Measurements from ENCODE around the gene TMOD1.
A peak's percentile ranks its signal among the peaks of the same experiment; 100 is the strongest.
"Not testable (repeated sequence)": the region's sequence is repeated elsewhere in the genome, so short reads cannot be mapped to it uniquely, and the experiment has no call there.

The TMOD1 gene

DNA sequence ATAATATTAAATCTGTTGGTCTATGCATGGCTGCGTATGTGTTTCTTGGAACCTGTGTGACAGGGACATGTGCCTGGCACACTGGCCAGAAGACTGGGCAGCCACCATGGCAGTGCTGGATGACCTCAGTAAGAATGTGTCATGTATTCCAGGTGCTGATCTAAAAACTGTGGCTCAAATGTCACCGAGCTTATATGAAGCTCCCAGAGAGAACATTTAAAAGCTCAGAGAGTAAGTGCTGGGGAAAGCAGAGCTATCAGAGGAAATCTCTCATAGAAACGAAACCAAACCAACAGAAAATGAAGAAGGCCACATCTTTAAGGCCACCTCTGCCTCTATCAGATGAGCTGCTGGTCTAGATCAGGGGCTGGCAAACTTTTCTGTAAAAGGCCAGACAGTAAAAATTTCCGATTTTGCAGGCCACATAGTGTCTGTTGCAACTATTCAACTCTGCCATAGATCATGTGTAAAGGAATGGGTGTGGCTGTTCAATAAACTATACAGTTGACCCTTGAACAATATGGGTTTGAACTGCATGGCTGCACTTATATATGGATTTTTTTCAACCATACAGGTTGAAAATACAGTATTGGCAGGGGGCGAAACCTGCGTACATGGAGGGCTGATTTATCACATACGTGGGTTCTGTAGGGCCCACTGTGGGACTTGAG is 99.9 kb downstream of the TMOD1 start:
- Histone ChIP-seq H3K9ac (ENCODE audit: low read depth in 1 of 2, low read length in 2 of 2) (no peak overlapping the region), H3K4me3 (ENCODE audit: low read depth in 1 of 2, low read length in 2 of 2) (no peak overlapping the region), H3K36me3 (ENCODE audit: control insufficient read depth in 1 of 2, insufficient read depth in 2 of 2, low read length in 2 of 2) (peaks cover 36 to 61% of the 10 kb centered on the region in 2 donors), H3K27ac (ENCODE audit: low read depth, low read length) (no peak overlapping the region), H3K9me3 (ENCODE audit: control insufficient read depth in 1 of 2, low read length in 2 of 2) (no peaks in the 10 kb centered on the region), H3K4me1 (ENCODE audit: control insufficient read depth in 1 of 2, insufficient read depth in 2 of 2, low read length in 2 of 2) (peaks cover 4 to 14% of the 10 kb centered on the region in 2 donors), H3K27me3 (ENCODE audit: control insufficient read depth in 1 of 2, insufficient read depth in 2 of 2, low read length in 2 of 2) (no peaks in the 10 kb centered on the region)

DNA sequence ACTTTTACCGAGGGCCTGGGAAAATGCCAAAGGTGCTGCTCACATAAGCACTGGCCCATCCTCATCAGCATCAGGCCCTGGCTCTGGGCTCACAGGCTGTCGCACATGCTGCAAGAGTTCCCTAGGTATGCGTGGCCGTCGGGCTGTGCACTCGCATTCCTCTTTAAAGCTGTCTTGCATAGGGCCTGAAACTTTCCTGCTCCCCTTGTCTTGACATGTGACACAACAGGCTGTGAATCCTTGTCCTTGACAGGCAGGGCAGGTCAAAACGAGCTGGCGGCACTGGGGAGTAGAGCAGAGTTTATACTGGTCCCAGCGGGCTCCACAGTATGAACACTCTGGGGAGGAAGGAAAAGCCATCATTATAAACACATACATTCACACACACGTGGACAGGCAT is 101.0 kb downstream of the TMOD1 start:
- no peak overlapping the region for H3K9ac ChIP-seq (ENCODE audit: low read depth in 1 of 2, low read length in 2 of 2)
- H3K27ac ChIP-seq (ENCODE audit: low read depth, low read length), result no peak overlapping the region
- H3K4me1 ChIP-seq (ENCODE audit: control insufficient read depth in 1 of 2, insufficient read depth in 2 of 2, low read length in 2 of 2), result peaks cover 4 to 14% of the 10 kb centered on the region in 2 donors
- no peaks in the 10 kb centered on the region for H3K27me3 ChIP-seq (ENCODE audit: control insufficient read depth in 1 of 2, insufficient read depth in 2 of 2, low read length in 2 of 2)
- H3K4me3 ChIP-seq (ENCODE audit: low read depth in 1 of 2, low read length in 2 of 2), result no peak overlapping the region
- H3K36me3 ChIP-seq (ENCODE audit: control insufficient read depth in 1 of 2, insufficient read depth in 2 of 2, low read length in 2 of 2), result peaks cover 36 to 61% of the 10 kb centered on the region in 2 donors
- no peaks in the 10 kb centered on the region for H3K9me3 ChIP-seq (ENCODE audit: control insufficient read depth in 1 of 2, low read length in 2 of 2)

DNA sequence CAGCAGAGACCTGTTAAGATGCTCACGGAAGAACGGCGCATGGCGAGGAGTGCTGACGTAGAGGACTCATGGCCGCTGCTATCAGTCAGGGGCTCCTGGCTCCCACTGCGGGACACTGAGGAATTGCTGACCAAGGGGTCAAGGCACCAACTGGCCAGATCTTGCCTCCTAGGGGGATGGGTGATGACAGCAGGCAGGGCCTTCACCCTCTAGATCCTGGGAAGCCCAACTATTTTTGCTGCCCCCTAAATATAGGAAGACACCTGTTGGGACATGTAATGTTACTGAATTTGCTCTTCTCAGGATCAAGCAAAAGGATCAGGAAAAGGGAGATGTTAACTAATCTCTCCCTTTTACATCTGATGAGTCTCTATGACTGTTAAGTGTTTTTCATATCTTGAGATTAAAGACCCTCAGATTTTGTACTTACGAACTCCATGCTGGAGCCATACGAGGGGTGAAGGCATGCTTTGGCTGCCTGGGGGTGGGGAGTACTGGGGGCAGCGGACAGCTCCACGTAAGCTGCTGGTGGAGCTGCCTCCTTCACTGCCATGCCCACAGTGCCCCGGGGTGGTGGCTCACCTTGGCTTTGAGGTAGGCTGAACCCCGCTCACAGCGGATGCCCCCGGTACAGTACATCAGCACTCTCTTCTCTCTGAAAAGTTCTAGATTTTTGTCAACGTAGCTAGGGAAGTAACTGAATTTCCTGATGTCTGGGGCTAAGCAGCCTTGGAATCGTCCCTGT is 103.6 kb downstream of the TMOD1 start:
- Histone ChIP-seq H3K9ac (ENCODE audit: low read depth in 1 of 2, low read length in 2 of 2) (no peak overlapping the region), H3K9me3 (ENCODE audit: control insufficient read depth in 1 of 2, low read length in 2 of 2) (no peaks in the 10 kb centered on the region), H3K27me3 (ENCODE audit: control insufficient read depth in 1 of 2, insufficient read depth in 2 of 2, low read length in 2 of 2) (no peaks in the 10 kb centered on the region), H3K36me3 (ENCODE audit: control insufficient read depth in 1 of 2, insufficient read depth in 2 of 2, low read length in 2 of 2) (peaks cover 36 to 69% of the 10 kb centered on the region in 2 donors), H3K4me1 (ENCODE audit: control insufficient read depth in 1 of 2, insufficient read depth in 2 of 2, low read length in 2 of 2) (peaks cover 0 to 10% of the 10 kb centered on the region in 2 donors), H3K27ac (ENCODE audit: low read depth, low read length) (no peak overlapping the region), H3K4me3 (ENCODE audit: low read depth in 1 of 2, low read length in 2 of 2) (no peak overlapping the region)

DNA sequence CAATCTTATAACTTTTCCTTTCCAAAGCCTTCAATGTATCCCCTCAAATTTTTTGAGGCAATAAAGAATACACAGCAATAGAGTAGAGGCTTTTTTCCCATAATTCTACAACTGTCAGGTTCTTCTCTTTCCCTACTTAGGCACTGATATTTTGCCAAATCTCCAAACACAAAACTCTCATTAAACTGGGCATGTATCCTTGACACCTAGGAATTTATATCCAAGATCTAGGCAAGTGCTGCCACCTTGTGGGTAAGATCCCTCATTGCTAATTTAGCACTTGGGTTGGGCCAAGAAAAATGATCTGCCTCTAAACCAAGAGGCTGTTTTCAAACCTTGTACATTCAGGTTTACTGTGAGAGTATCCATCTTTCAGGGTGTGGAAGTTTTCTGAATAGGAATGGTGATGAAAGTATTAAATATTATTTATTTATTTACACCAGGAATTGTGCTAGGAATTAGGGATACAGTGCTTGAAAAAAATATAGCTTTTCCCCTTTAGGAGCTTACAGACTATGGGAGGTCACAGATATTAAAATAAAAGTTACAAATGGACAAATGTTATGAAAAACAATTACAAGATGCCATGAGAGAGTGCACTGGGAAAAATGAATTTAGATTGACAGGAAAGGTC is 114.1 kb downstream of the TMOD1 start:
- Histone ChIP-seq H3K27me3 (ENCODE audit: control insufficient read depth in 1 of 2, insufficient read depth in 2 of 2, low read length in 2 of 2) (no peaks in the 10 kb centered on the region), H3K36me3 (ENCODE audit: control insufficient read depth in 1 of 2, insufficient read depth in 2 of 2, low read length in 2 of 2) (peaks cover 9 to 29% of the 10 kb centered on the region in 2 donors), H3K4me3 (ENCODE audit: low read depth in 1 of 2, low read length in 2 of 2) (no peak overlapping the region), H3K4me1 (ENCODE audit: control insufficient read depth in 1 of 2, insufficient read depth in 2 of 2, low read length in 2 of 2) (no peaks in the 10 kb centered on the region), H3K9me3 (ENCODE audit: control insufficient read depth in 1 of 2, low read length in 2 of 2) (no peaks in the 10 kb centered on the region), H3K9ac (ENCODE audit: low read depth in 1 of 2, low read length in 2 of 2) (no peak overlapping the region), H3K27ac (ENCODE audit: low read depth, low read length) (no peak overlapping the region)

DNA sequence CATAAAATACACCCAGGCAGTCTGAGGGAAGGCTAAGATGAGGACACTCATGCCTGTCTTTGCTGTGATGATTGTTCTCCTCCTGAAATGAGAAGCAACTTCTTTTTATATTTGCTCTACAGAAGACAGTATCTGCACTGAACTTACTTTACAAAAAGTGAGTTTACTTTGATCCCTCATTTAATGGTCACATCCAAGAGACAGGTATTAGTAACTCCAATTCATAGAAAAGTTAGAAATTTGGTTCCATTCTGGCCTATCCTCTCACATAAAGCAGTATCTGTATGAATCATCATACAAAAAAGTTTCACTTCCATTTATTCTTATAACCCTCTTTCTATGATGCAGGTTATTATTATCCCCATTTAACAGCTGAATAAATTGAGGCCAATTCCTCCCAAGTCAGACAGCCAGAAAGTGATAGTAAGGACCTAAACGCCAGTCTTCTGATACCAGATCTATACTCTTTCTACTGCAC is 116.5 kb downstream of the TMOD1 start:
- H3K27ac ChIP-seq (ENCODE audit: low read depth, low read length), result no peak overlapping the region
- peaks cover 5 to 17% of the 10 kb centered on the region in 2 donors for H3K36me3 ChIP-seq (ENCODE audit: control insufficient read depth in 1 of 2, insufficient read depth in 2 of 2, low read length in 2 of 2)
- no peak overlapping the region for H3K9ac ChIP-seq (ENCODE audit: low read depth in 1 of 2, low read length in 2 of 2)

DNA sequence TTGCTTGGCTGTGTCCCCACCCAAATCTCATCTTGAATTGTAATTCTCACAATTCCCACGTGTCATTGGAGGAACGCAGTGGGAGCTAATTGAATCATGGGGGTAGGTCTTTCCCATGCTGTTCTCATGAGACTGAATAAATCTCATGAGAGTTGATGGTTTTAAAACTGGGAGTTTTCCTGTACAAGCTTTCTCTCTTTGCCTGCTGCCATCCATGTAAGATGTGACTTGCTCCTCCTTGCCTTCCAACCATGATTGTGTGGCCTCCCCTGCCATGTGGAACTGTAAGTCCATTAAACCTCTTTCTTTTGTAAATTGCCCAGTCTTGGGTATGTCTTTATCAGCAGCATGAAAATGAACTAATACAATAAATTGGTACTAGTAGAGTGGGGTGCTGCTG is 118.6 kb downstream of the TMOD1 start:
- H3K9me3 ChIP-seq (ENCODE audit: control insufficient read depth in 1 of 2, low read length in 2 of 2); H3K27me3 ChIP-seq (ENCODE audit: control insufficient read depth in 1 of 2, insufficient read depth in 2 of 2, low read length in 2 of 2); H3K9ac ChIP-seq (ENCODE audit: low read depth in 1 of 2, low read length in 2 of 2); H3K4me1 ChIP-seq (ENCODE audit: control insufficient read depth in 1 of 2, insufficient read depth in 2 of 2, low read length in 2 of 2); H3K27ac ChIP-seq (ENCODE audit: low read depth, low read length); H3K4me3 ChIP-seq (ENCODE audit: low read depth in 1 of 2, low read length in 2 of 2): not testable (repeated sequence)
- H3K36me3 ChIP-seq (ENCODE audit: control insufficient read depth in 1 of 2, insufficient read depth in 2 of 2, low read length in 2 of 2), result peaks cover 5 to 21% of the 10 kb centered on the region in 2 donors

More for the DNA sequence above, 116.5 kb downstream of the TMOD1 start:
- Histone ChIP-seq H3K9me3 (ENCODE audit: control insufficient read depth in 1 of 2, low read length in 2 of 2) (no peaks in the 10 kb centered on the region), H3K4me1 (ENCODE audit: control insufficient read depth in 1 of 2, insufficient read depth in 2 of 2, low read length in 2 of 2) (no peaks in the 10 kb centered on the region), H3K4me3 (ENCODE audit: low read depth in 1 of 2, low read length in 2 of 2) (no peak overlapping the region), H3K27me3 (ENCODE audit: control insufficient read depth in 1 of 2, insufficient read depth in 2 of 2, low read length in 2 of 2) (no peaks in the 10 kb centered on the region)

DNA sequence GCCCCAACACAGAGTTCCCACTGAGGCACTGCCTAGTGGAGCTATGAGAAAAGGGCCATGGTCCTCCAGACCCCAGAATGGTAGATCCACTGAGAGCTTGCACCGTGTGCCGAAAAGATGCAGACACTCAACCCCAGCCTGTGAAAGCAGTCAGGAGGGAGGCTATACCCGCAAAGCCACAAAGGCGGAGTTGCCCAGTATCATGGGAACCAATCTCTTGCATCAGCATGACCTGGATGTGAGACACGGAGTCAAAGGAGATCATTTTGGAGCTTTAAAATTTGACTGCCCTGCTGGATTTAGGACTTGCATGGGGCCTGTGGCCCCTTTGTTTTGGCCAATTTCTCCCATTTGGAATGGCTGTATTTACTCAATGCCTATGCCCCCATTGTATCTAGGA is 121.0 kb downstream of the TMOD1 start:
- H3K27ac ChIP-seq (ENCODE audit: low read depth, low read length); H3K9me3 ChIP-seq (ENCODE audit: control insufficient read depth in 1 of 2, low read length in 2 of 2); H3K4me1 ChIP-seq (ENCODE audit: control insufficient read depth in 1 of 2, insufficient read depth in 2 of 2, low read length in 2 of 2); H3K27me3 ChIP-seq (ENCODE audit: control insufficient read depth in 1 of 2, insufficient read depth in 2 of 2, low read length in 2 of 2); H3K9ac ChIP-seq (ENCODE audit: low read depth in 1 of 2, low read length in 2 of 2); H3K4me3 ChIP-seq (ENCODE audit: low read depth in 1 of 2, low read length in 2 of 2): not testable (repeated sequence)
- H3K36me3 ChIP-seq (ENCODE audit: control insufficient read depth in 1 of 2, insufficient read depth in 2 of 2, low read length in 2 of 2), result peaks cover 10 to 31% of the 10 kb centered on the region in 2 donors

DNA sequence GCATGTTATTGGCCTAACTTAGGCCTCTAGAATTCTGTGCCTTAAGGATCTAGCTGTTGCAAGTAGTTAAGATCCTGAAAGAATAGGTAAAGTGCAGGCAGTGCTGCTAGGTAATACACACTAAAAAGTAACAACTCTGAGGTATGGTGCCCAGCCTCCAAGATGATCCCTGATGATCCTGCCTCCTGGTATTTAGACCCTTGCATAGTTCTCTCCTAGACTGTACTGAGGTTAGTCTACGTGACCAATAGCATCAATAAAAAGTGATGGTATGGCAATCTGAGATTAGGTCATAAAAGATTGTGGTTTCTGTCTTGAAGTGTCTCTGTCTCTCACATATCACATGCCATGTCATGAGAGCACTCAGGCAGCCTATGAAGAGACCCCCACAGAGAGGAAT is 122.5 kb downstream of the TMOD1 start:
- Histone ChIP-seq H3K27me3 (ENCODE audit: control insufficient read depth in 1 of 2, insufficient read depth in 2 of 2, low read length in 2 of 2) (no peaks in the 10 kb centered on the region), H3K27ac (ENCODE audit: low read depth, low read length) (no peak overlapping the region), H3K36me3 (ENCODE audit: control insufficient read depth in 1 of 2, insufficient read depth in 2 of 2, low read length in 2 of 2) (peaks cover 5 to 27% of the 10 kb centered on the region in 2 donors), H3K4me1 (ENCODE audit: control insufficient read depth in 1 of 2, insufficient read depth in 2 of 2, low read length in 2 of 2) (peaks cover 0 to 7% of the 10 kb centered on the region in 2 donors), H3K4me3 (ENCODE audit: low read depth in 1 of 2, low read length in 2 of 2) (no peak overlapping the region), H3K9ac (ENCODE audit: low read depth in 1 of 2, low read length in 2 of 2) (no peak overlapping the region), H3K9me3 (ENCODE audit: control insufficient read depth in 1 of 2, low read length in 2 of 2) (no peaks in the 10 kb centered on the region)

DNA sequence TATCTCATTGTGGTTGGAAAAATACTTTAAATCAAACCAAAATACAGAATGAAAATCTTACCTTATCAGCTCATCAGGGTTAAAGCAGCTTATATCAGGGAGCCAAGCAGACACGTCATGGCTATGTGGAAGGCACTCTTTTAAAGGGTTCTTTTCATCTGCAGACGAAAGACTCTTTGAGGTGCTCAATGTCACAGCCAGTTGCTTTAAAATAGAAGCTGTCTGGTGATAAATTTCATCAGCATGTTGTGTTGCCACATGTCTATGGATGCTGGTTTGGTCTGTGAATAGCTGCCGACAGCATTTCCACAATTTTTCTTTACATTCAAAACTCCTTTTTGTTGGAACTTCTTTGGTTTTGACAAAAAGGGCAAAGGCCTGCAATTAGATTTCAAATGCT is 124.2 kb downstream of the TMOD1 start:
- H3K4me3 ChIP-seq (ENCODE audit: low read depth in 1 of 2, low read length in 2 of 2), result no peak overlapping the region
- H3K9ac ChIP-seq (ENCODE audit: low read depth in 1 of 2, low read length in 2 of 2), result no peak overlapping the region
- no peaks in the 10 kb centered on the region for H3K9me3 ChIP-seq (ENCODE audit: control insufficient read depth in 1 of 2, low read length in 2 of 2)
- H3K27me3 ChIP-seq (ENCODE audit: control insufficient read depth in 1 of 2, insufficient read depth in 2 of 2, low read length in 2 of 2), result no peaks in the 10 kb centered on the region
- no peak overlapping the region for H3K27ac ChIP-seq (ENCODE audit: low read depth, low read length)
- H3K36me3 ChIP-seq (ENCODE audit: control insufficient read depth in 1 of 2, insufficient read depth in 2 of 2, low read length in 2 of 2), result peaks cover 5 to 27% of the 10 kb centered on the region in 2 donors
- peaks cover 0 to 12% of the 10 kb centered on the region in 2 donors for H3K4me1 ChIP-seq (ENCODE audit: control insufficient read depth in 1 of 2, insufficient read depth in 2 of 2, low read length in 2 of 2)

DNA sequence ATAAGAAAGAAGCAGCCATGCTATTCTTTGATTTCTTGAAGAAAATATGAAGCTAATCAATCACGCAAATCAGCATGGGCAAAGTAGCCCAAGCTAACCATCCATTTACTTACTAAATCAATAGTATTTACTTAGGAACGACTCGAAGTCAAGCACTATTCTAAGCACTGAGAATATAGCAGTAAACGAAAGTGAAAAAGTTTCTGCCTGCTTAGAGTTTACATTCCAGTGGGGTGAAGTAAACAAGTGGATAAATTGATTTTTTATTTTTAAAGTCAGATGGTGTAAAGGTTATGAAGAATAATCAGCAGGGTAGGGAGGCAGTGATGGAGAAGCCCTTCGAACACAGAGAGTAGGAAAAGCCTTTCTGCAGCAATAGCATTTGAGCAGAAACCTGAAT is 126.2 kb downstream of the TMOD1 start:
- H3K9ac ChIP-seq (ENCODE audit: low read depth in 1 of 2, low read length in 2 of 2), result no peak overlapping the region
- no peaks in the 10 kb centered on the region for H3K27me3 ChIP-seq (ENCODE audit: control insufficient read depth in 1 of 2, insufficient read depth in 2 of 2, low read length in 2 of 2)
- peak overlapping the region in 1 of 2 donors; percentile 37 for H3K4me3 ChIP-seq (ENCODE audit: low read depth in 1 of 2, low read length in 2 of 2)
- no peak overlapping the region for H3K27ac ChIP-seq (ENCODE audit: low read depth, low read length)
- H3K36me3 ChIP-seq (ENCODE audit: control insufficient read depth in 1 of 2, insufficient read depth in 2 of 2, low read length in 2 of 2), result peaks cover 5 to 21% of the 10 kb centered on the region in 2 donors
- H3K9me3 ChIP-seq (ENCODE audit: control insufficient read depth in 1 of 2, low read length in 2 of 2), result no peaks in the 10 kb centered on the region
- peaks cover 10 to 21% of the 10 kb centered on the region in 2 donors for H3K4me1 ChIP-seq (ENCODE audit: control insufficient read depth in 1 of 2, insufficient read depth in 2 of 2, low read length in 2 of 2)
